ENCODE data around the gene MS4A10.

DNA sequence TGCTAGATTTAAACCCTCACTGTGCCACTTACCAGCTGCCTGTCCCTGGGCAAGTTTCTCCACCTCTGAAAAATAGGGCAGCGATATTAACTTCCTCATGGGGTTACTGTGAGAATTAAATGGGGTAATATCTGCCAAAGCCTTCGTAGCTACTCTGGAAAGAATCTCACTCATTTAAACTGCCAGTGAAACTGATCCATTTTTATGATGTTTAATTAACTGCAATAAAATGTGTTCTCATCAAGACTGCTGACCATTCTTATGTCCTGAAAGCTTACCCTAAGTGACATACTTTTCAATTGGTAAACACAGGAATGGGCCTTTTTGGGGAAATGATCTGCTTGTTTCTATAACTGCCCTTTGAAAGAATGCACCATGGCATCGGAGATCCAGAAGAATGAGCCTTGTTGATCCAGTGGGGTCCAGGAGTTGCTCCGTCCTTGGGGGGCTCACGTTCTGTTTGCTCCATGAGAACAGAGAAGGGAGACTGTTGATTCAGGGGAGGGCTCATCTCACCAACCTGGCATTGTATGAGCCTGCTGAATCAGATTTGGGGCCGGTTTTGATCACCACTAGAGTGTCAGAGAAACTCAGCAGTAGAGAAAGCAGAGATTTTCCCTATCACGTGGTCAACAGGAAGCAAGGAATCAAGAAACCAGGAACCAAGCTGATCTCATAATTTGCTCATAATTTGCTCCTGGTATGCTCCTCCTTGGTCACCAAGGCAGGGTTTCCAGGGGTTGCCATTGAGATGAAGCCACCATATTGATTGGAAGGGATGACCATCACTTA lies 49.8 kb downstream of the MS4A10 start:
- TF ChIP-seq FOSL1 (IDR thresholded peaks at IDR 0.05; ENCODE audit: low read depth) (no peak), EZH2phosphoT487 (IDR thresholded peaks at IDR 0.05; ENCODE audit: borderline replicate concordance) (no peak), CEBPB (IDR thresholded peaks at IDR 0.05; ENCODE audit: low read depth) (no peak), POLR2A (IDR thresholded peaks at IDR 0.05; ENCODE audit: borderline replicate concordance, extremely low read depth, insufficient read depth, insufficient read length) (no peak), EZH2 (IDR thresholded peaks at IDR 0.05) (no peak)
- TF ChIP-seq, protein P1, sequence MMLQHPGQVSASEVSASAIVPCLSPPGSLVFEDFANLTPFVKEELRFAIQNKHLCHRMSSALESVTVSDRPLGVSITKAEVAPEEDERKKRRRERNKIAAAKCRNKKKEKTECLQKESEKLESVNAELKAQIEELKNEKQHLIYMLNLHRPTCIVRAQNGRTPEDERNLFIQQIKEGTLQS (IDR thresholded peaks at IDR 0.05) = no peak
- TF ChIP-seq, protein P2, sequence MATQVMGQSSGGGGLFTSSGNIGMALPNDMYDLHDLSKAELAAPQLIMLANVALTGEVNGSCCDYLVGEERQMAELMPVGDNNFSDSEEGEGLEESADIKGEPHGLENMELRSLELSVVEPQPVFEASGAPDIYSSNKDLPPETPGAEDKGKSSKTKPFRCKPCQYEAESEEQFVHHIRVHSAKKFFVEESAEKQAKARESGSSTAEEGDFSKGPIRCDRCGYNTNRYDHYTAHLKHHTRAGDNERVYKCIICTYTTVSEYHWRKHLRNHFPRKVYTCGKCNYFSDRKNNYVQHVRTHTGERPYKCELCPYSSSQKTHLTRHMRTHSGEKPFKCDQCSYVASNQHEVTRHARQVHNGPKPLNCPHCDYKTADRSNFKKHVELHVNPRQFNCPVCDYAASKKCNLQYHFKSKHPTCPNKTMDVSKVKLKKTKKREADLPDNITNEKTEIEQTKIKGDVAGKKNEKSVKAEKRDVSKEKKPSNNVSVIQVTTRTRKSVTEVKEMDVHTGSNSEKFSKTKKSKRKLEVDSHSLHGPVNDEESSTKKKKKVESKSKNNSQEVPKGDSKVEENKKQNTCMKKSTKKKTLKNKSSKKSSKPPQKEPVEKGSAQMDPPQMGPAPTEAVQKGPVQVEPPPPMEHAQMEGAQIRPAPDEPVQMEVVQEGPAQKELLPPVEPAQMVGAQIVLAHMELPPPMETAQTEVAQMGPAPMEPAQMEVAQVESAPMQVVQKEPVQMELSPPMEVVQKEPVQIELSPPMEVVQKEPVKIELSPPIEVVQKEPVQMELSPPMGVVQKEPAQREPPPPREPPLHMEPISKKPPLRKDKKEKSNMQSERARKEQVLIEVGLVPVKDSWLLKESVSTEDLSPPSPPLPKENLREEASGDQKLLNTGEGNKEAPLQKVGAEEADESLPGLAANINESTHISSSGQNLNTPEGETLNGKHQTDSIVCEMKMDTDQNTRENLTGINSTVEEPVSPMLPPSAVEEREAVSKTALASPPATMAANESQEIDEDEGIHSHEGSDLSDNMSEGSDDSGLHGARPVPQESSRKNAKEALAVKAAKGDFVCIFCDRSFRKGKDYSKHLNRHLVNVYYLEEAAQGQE (IDR thresholded peaks at IDR 0.05; ENCODE audit: low read depth) = no peak
- TF ChIP-seq, protein P3, sequence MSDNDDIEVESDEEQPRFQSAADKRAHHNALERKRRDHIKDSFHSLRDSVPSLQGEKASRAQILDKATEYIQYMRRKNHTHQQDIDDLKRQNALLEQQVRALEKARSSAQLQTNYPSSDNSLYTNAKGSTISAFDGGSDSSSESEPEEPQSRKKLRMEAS (IDR thresholded peaks at IDR 0.05) = no peak
- TF ChIP-seq, protein P4, sequence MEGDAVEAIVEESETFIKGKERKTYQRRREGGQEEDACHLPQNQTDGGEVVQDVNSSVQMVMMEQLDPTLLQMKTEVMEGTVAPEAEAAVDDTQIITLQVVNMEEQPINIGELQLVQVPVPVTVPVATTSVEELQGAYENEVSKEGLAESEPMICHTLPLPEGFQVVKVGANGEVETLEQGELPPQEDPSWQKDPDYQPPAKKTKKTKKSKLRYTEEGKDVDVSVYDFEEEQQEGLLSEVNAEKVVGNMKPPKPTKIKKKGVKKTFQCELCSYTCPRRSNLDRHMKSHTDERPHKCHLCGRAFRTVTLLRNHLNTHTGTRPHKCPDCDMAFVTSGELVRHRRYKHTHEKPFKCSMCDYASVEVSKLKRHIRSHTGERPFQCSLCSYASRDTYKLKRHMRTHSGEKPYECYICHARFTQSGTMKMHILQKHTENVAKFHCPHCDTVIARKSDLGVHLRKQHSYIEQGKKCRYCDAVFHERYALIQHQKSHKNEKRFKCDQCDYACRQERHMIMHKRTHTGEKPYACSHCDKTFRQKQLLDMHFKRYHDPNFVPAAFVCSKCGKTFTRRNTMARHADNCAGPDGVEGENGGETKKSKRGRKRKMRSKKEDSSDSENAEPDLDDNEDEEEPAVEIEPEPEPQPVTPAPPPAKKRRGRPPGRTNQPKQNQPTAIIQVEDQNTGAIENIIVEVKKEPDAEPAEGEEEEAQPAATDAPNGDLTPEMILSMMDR (IDR thresholded peaks at IDR 0.05 in 2 of 3, conservative IDR thresholded peaks at IDR 0.05 in 1 of 3; ENCODE audit: borderline replicate concordance in 1 of 3, insufficient read depth in 1 of 3, low read depth in 2 of 3, low read length in 2 of 3) = no peak

All from HCT116 (cell line).